ENCODE data around the gene IQSEC2. TPM values are rescaled to one million over a fixed set of nuclear protein-coding genes. Genes with fewer than 3 reads are reported as not detected.

IQSEC2 gene
- total and polyA plus RNA-seq, 2 of the 8 experiments (the other 6 are each of a cell fraction or from before 2014, with no cell fraction given): 6.1 to 54.9 TPM

DNA sequence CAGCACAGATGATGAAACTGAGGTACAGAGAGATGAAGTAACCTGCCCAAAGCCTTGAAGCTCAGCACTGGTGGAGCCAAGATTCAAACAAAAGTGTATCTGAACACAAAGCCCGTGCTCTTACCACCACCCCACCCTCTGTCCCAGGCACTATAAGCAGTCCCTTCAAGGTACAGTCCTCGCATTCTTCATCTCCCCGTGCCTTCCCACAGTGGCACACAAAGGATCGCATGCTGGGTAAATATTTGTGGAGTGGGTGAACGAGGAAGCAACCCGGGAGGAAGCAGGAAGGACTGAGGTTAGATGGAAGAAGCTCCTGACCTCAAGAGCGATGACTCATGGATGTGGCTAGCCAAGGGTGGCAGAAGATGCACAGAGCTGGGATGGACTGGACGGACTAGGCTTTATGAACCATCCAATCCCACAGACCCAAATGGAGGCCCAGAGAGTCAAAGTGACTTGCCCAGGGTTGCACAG is 18.4 kb downstream of the IQSEC2 start (continued):
- no peak for TF ChIP-seq SP4 (IDR thresholded peaks at IDR 0.05; ENCODE audit: low read length)

All from H1 (cell line).